HCT116 (cell line): ENCODE results near the gene NDUFC2. TPM values are rescaled to one million over a fixed set of nuclear protein-coding genes. Genes with fewer than 3 reads are reported as not detected.

ENCODE experiments used
- ATAC-seq: fragments of 200-7000 bp; cut with Tn5 transposase; 2 replicates; pipeline ENCODE4 v1.9.1; 2020; ENCODE audit warnings: mild to moderate bottlenecking, moderate library complexity
- BruUV-seq: library from RNA; stranded (reverse); fragments of 400-500 nt; replicated peaks from 2 replicates; lab custom pipeline; 2021; lab: Mats Ljungman, UMichigan
- CTCF ChIA-PET: fragments of 300-600 bp; sonication (Branson Sonifier 250); formaldehyde crosslinking; loops from one replicate; lab custom pipeline; 2021; ENCODE audit warnings: antibody characterized with exemption; lab: Charles Lee
- POLR2A ChIA-PET: fragments of 300-600, 350-600 bp; sonication (Branson Sonifier 250); formaldehyde crosslinking; loops from one replicate; lab custom pipeline; 2021; ENCODE audit warnings: antibody characterized with exemption; lab: Charles Lee
- RAD21 ChIA-PET, 2 experiments: fragments of 300-600 bp; sonication (Branson Sonifier 250); formaldehyde crosslinking; loops; one replicate each; lab custom pipeline; 2023; ENCODE audit warnings: low total read pairs in 2 of 2; ENCODE audit not compliant: uncharacterized antibody in 2 of 2, unreplicated experiment in 2 of 2, low non-redundant PET in 1 of 2; lab: Charles Lee
- DNase-seq: peaks from one replicate; pipeline ENCODE4 v3.0.0-alpha.2; 2010; ENCODE audit warnings: low read depth, low spot score
- H2AFZ ChIP-seq: fragments of 200-600 bp; shearing (Covaris generic), sonication (generic); 2 replicates; pipeline ENCODE4 v1.6.1; 2017; ENCODE audit warnings: low read depth, mixed run types, mixed read lengths, antibody characterized with exemption, low read length; ENCODE audit not compliant: poor library complexity, severe bottlenecking
- H3K27ac ChIP-seq: 2 replicates; pipeline ENCODE4 v1.5.1; 2012; ENCODE audit warnings: low read depth, low read length
- H3K27me3 ChIP-seq: fragments of 200-600 bp; sonication (generic); 2 replicates; pipeline ENCODE4 v1.6.1; 2016; ENCODE audit warnings: mixed run types, low read length, mixed read lengths; ENCODE audit not compliant: insufficient read depth
- H3K36me3 ChIP-seq, 2 experiments: fragments of 200-500 bp in 1 of 2; fragments of 200-600 bp in 1 of 2; sonication (Bioruptor generic) in 1 of 2; sonication (generic) in 1 of 2; 2 replicates each; pipeline versions ENCODE4 v1.5.1 to v1.6.1; 2014 to 2016; ENCODE audit warnings: low read length in 2 of 2, inconsistent platforms in 1 of 2, mixed read lengths in 1 of 2, mixed run types in 1 of 2; ENCODE audit not compliant: insufficient read depth in 2 of 2, control insufficient read depth in 1 of 2
- H3K4me1 ChIP-seq, 2 experiments: fragments of 200-600 bp in 1 of 2; sonication (generic) in 1 of 2; 2 replicates each; pipeline versions ENCODE4 v1.5.1 to v1.6.1; 2012 to 2017; ENCODE audit warnings: low read length in 2 of 2, inconsistent platforms in 1 of 2, mild to moderate bottlenecking in 1 of 2, mixed read lengths in 1 of 2, mixed run types in 1 of 2, moderate library complexity in 1 of 2; ENCODE audit not compliant: insufficient read depth in 2 of 2, control insufficient read depth in 1 of 2
- H3K4me2 ChIP-seq: fragments of 200-600 bp; sonication (generic); 2 replicates; pipeline ENCODE4 v1.6.1; 2017; ENCODE audit warnings: mixed run types, low read length, mixed read lengths
- H3K4me3 ChIP-seq, 2 experiments: fragments of 200-600 bp in 1 of 2; sonication (generic) in 1 of 2; replicated peaks in 1 of 2; 2 replicates each; pipeline ENCODE4 v1.5.1; 2011 to 2016; ENCODE audit warnings: low read length in 2 of 2, control low read depth in 1 of 2, low read depth in 1 of 2, mild to moderate bottlenecking in 1 of 2, mixed read lengths in 1 of 2, mixed run types in 1 of 2
- H3K79me2 ChIP-seq: fragments of 200-600 bp; sonication (generic); 2 replicates; pipeline ENCODE4 v1.6.1; 2017; ENCODE audit warnings: mild to moderate bottlenecking, mixed run types, low read length, moderate library complexity, mixed read lengths; ENCODE audit not compliant: insufficient read depth
- H3K9ac ChIP-seq: fragments of 200-600 bp; sonication (generic); 2 replicates; pipeline ENCODE4 v1.6.1; 2016; ENCODE audit warnings: low read length, mixed read lengths
- H3K9me2 ChIP-seq: fragments of 200-600 bp; sonication (generic), shearing (Covaris generic); 2 replicates; pipeline ENCODE4 v1.6.1; 2017; ENCODE audit warnings: mixed run types, mild to moderate bottlenecking, moderate library complexity; ENCODE audit not compliant: insufficient read depth
- H3K9me3 ChIP-seq, 2 experiments: fragments of 200-500 bp in 1 of 2; fragments of 200-600 bp in 1 of 2; sonication (Bioruptor generic) in 1 of 2; sonication (generic) in 1 of 2; 2 replicates each; pipeline ENCODE4 v1.6.1; 2014 to 2017; ENCODE audit warnings: low read length in 2 of 2, mixed read lengths in 2 of 2, inconsistent platforms in 1 of 2, low read depth in 1 of 2, mild to moderate bottlenecking in 1 of 2, mixed run types in 1 of 2, moderate library complexity in 1 of 2; ENCODE audit not compliant: control insufficient read depth in 1 of 2, insufficient read depth in 1 of 2
- H4K20me1 ChIP-seq: fragments of 200-600 bp; sonication (generic), shearing (Covaris generic); 2 replicates; pipeline ENCODE4 v1.6.1; 2017; ENCODE audit warnings: mixed run types, mild to moderate bottlenecking, moderate library complexity; ENCODE audit not compliant: insufficient read depth
- ATF3 ChIP-seq: IDR thresholded peaks from 2 replicates; pipeline ENCODE4 v1.6.1; 2012
- CBX3 ChIP-seq: IDR thresholded peaks from 2 replicates; pipeline ENCODE4 v1.6.1; 2012; ENCODE audit warnings: low read depth
- CEBPB ChIP-seq: IDR thresholded peaks from 2 replicates; pipeline ENCODE4 v1.6.1; 2012; ENCODE audit warnings: low read depth
- CTCF ChIP-seq, 3 experiments: fragments of 200-600 bp in 1 of 3; sonication (generic) in 1 of 3; IDR thresholded peaks in 2 of 3; conservative IDR thresholded peaks in 1 of 3; 2 replicates each; pipeline ENCODE4 v1.5.1; 2012 to 2017; ENCODE audit warnings: low read depth in 2 of 3, low read length in 2 of 3, antibody characterized with exemption in 1 of 3, borderline replicate concordance in 1 of 3, control low read depth in 1 of 3, mild to moderate bottlenecking in 1 of 3, mixed read lengths in 1 of 3, mixed run types in 1 of 3, moderate library complexity in 1 of 3; ENCODE audit not compliant: insufficient read depth in 1 of 3
- EZH2 ChIP-seq: fragments of 200-600 bp; sonication (generic); IDR thresholded peaks from 2 replicates; pipeline ENCODE4 v1.6.1; 2017; ENCODE audit warnings: antibody characterized with exemption, mixed run types
- EZH2phosphoT487 ChIP-seq: fragments of 200-600 bp; IDR thresholded peaks from 2 replicates; pipeline ENCODE4 v1.6.1; 2018; ENCODE audit warnings: antibody characterized with exemption, borderline replicate concordance
- FOSL1 ChIP-seq: IDR thresholded peaks from 2 replicates; pipeline ENCODE4 v1.6.1; 2012; ENCODE audit warnings: low read depth
- JUND ChIP-seq: IDR thresholded peaks from 2 replicates; pipeline ENCODE4 v1.6.1; 2012
- POLR2AphosphoS5 ChIP-seq: IDR thresholded peaks from 2 replicates; pipeline ENCODE4 v1.6.1; 2011; ENCODE audit warnings: mild to moderate bottlenecking, low read depth, low read length, moderate library complexity
- RAD21 ChIP-seq: IDR thresholded peaks from 2 replicates; pipeline ENCODE4 v1.6.1; 2012; ENCODE audit warnings: low read depth, mild to moderate bottlenecking
- REST ChIP-seq: IDR thresholded peaks from 2 replicates; pipeline ENCODE4 v1.6.1; 2012; ENCODE audit warnings: low read depth
- SP1 ChIP-seq: IDR thresholded peaks from 2 replicates; pipeline ENCODE4 v1.6.1; 2012; ENCODE audit warnings: low read depth
- SRF ChIP-seq: IDR thresholded peaks from 2 replicates; pipeline ENCODE4 v1.6.1; 2012; ENCODE audit warnings: low read depth
- TCF7L2 ChIP-seq: IDR thresholded peaks from 2 replicates; pipeline ENCODE4 v1.7.0; 2011; ENCODE audit warnings: borderline replicate concordance, inconsistent platforms; ENCODE audit not compliant: insufficient read depth, insufficient read length; ENCODE audit errors: extremely low read depth
- YY1 ChIP-seq: IDR thresholded peaks from 2 replicates; pipeline ENCODE4 v1.6.1; 2011; ENCODE audit warnings: low read length, low read depth, moderate library complexity, mild to moderate bottlenecking; ENCODE audit not compliant: insufficient replicate concordance; ENCODE audit errors: extremely low read depth
- ZNF274 ChIP-seq: fragments of 200-500 bp; sonication (Bioruptor generic); IDR thresholded peaks from 2 replicates; pipeline ENCODE4 v1.6.1; 2014; ENCODE audit warnings: mild to moderate bottlenecking, low read depth, low read length, inconsistent platforms
- intact Hi-C: fragments of 100-400 bp; cut with micrococcal nuclease; formaldehyde crosslinking; loops from 2 replicates; pipeline ENCODE4 v1.10.0; 2022
- total RNA-seq: library from RNA; stranded (reverse); gene quantifications from one replicate; pipeline ENCODE4 v1.2.1, GENCODE V29; 2021; ENCODE audit not compliant: unreplicated experiment
- TF ChIP-seq, protein P1 (sequence below): IDR thresholded peaks from 2 replicates; pipeline ENCODE4 v1.6.1; 2011; ENCODE audit warnings: mild to moderate bottlenecking, low read length, moderate library complexity; ENCODE audit not compliant: insufficient replicate concordance; ENCODE audit errors: extremely low read depth
- TF ChIP-seq, protein P2 (sequence below): IDR thresholded peaks from 2 replicates; pipeline ENCODE4 v1.6.1; 2012

Gene NDUFC2
- total RNA-seq, 1 experiment from 2014 or later, result 225 TPM

- Histone ChIP-seq H3K27ac (no peak overlapping the region), H3K4me1 (peaks cover 0 to 14% of the 10 kb centered on the region in 2 experiments; a peak in 3 of 4 replicates), H3K36me3 (no peaks in the 10 kb centered on the region), H3K79me2 (peaks cover 17% of the 10 kb centered on the region), H3K4me2 (no peak overlapping the region), H3K4me3 (no peak overlapping the region), H3K9me3 (no peaks in the 10 kb centered on the region), H4K20me1 (no peaks in the 10 kb centered on the region), H3K27me3 (no peaks in the 10 kb centered on the region), H2AFZ (no peak overlapping the region), H3K9ac (no peak overlapping the region), H3K9me2 (no peaks in the 10 kb centered on the region)
- DNase-seq, result no peak
- ChIA-PET RAD21 (no interaction called here), CTCF (no interaction called here), POLR2A (no interaction called here)
- ATAC-seq, result no peak
- TF ChIP-seq YY1, result no peak
- no peak for TF ChIP-seq RAD21
- no peak for TF ChIP-seq ZNF274
- no peak for TF ChIP-seq EZH2phosphoT487
- TF ChIP-seq, protein P1, sequence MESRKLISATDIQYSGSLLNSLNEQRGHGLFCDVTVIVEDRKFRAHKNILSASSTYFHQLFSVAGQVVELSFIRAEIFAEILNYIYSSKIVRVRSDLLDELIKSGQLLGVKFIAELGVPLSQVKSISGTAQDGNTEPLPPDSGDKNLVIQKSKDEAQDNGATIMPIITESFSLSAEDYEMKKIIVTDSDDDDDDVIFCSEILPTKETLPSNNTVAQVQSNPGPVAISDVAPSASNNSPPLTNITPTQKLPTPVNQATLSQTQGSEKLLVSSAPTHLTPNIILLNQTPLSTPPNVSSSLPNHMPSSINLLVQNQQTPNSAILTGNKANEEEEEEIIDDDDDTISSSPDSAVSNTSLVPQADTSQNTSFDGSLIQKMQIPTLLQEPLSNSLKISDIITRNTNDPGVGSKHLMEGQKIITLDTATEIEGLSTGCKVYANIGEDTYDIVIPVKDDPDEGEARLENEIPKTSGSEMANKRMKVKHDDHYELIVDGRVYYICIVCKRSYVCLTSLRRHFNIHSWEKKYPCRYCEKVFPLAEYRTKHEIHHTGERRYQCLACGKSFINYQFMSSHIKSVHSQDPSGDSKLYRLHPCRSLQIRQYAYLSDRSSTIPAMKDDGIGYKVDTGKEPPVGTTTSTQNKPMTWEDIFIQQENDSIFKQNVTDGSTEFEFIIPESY, result no peak
- no peak for TF ChIP-seq ATF3
- no peak for TF ChIP-seq CTCF (IDR thresholded peaks at IDR 0.05 in 2 of 3, conservative IDR thresholded peaks at IDR 0.05 in 1 of 3; ENCODE audit: borderline replicate concordance in 1 of 3, insufficient read depth in 1 of 3, low read depth in 2 of 3, low read length in 2 of 3)
- no peak for TF ChIP-seq TCF7L2
- TF ChIP-seq, protein P2, sequence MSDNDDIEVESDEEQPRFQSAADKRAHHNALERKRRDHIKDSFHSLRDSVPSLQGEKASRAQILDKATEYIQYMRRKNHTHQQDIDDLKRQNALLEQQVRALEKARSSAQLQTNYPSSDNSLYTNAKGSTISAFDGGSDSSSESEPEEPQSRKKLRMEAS, result no peak
- no peak for TF ChIP-seq CEBPB
- TF ChIP-seq EZH2, result no peak
- TF ChIP-seq SRF, result no peak
- no peak for TF ChIP-seq JUND
- TF ChIP-seq FOSL1, result no peak
- no peak for TF ChIP-seq REST
- no peak for TF ChIP-seq POLR2AphosphoS5
- no peak for TF ChIP-seq SP1
- TF ChIP-seq CBX3, result no peak
- BruUV-seq, result no TSS peak
- intact Hi-C loops, result no loop called here
These were observed 3.4 kb upstream of the NDUFC2 start for GRCh38 chr11:78083021-78083420.
